Neural cell (in vitro differentiated cells): ENCODE measurements around the gene PABPN1L.

ENCODE experiments used
- EZH2 ChIP-seq: fragments of 200-600, 300-800 bp; shearing (Covaris generic), sonication (generic); IDR thresholded peaks from 2 replicates; pipeline ENCODE4 v1.6.1; 2014; ENCODE audit warnings: antibody characterized with exemption, low read length, borderline replicate concordance, mild to moderate bottlenecking; ENCODE audit not compliant: insufficient read depth, poor library complexity, severe bottlenecking
- POLR2AphosphoS5 ChIP-seq: IDR thresholded peaks from 2 replicates; pipeline ENCODE4 v1.6.1; 2012
- RAD21 ChIP-seq: fragments of 450-650 bp; conservative IDR thresholded peaks from 2 replicates; pipeline ENCODE4 v1.6.1; 2014; ENCODE audit warnings: antibody characterized with exemption, mild to moderate bottlenecking, moderate library complexity
- REST ChIP-seq: IDR thresholded peaks from 2 replicates; pipeline ENCODE4 v1.6.1; 2012; ENCODE audit warnings: borderline replicate concordance
- TAF1 ChIP-seq: IDR thresholded peaks from 2 replicates; pipeline ENCODE4 v1.6.1; 2012; ENCODE audit warnings: low read depth
- TF ChIP-seq, protein P1 (sequence below): fragments of 450-650 bp; IDR thresholded peaks from 2 replicates; pipeline ENCODE4 v1.5.1; 2014; ENCODE audit warnings: antibody characterized with exemption, mild to moderate bottlenecking, moderate library complexity; ENCODE audit not compliant: poor library complexity, severe bottlenecking

- TF ChIP-seq, protein P1, sequence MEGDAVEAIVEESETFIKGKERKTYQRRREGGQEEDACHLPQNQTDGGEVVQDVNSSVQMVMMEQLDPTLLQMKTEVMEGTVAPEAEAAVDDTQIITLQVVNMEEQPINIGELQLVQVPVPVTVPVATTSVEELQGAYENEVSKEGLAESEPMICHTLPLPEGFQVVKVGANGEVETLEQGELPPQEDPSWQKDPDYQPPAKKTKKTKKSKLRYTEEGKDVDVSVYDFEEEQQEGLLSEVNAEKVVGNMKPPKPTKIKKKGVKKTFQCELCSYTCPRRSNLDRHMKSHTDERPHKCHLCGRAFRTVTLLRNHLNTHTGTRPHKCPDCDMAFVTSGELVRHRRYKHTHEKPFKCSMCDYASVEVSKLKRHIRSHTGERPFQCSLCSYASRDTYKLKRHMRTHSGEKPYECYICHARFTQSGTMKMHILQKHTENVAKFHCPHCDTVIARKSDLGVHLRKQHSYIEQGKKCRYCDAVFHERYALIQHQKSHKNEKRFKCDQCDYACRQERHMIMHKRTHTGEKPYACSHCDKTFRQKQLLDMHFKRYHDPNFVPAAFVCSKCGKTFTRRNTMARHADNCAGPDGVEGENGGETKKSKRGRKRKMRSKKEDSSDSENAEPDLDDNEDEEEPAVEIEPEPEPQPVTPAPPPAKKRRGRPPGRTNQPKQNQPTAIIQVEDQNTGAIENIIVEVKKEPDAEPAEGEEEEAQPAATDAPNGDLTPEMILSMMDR = no peak
- TF ChIP-seq EZH2 (no peak), RAD21 (no peak), POLR2AphosphoS5 (no peak), TAF1 (no peak), REST (no peak)
Observed at GRCh38 chr16:88891083-88891482, 24.6 kb upstream of the PABPN1L start.
